GM18907 (cell line): ENCODE measurements around the gene THBS2.
"Not testable (repeated sequence)": the region's sequence is repeated elsewhere in the genome, so short reads cannot be mapped to it uniquely, and the experiment has no call there.

Experiments used
- ATAC-seq: cut with Tn5 transposase; IDR thresholded peaks from one replicate; pipeline ENCODE4 v1.9.1; 2021; ENCODE audit warnings: mild to moderate bottlenecking, moderate library complexity; ENCODE audit not compliant: unreplicated experiment

The THBS2 gene

GRCh38 chr6:169212897-169213813 is 40.5 kb downstream of the THBS2 start:
- peak; percentile 100 for ATAC-seq

GRCh38 chr6:169212436-169212835 is 41.2 kb downstream of the THBS2 start:
- no peak for ATAC-seq

GRCh38 chr6:169211881-169212280 is 41.8 kb downstream of the THBS2 start:
- no peak for ATAC-seq

GRCh38 chr6:169210611-169211010 is 43.0 kb downstream of the THBS2 start:
- no peak for ATAC-seq

- no peak for ATAC-seq
Observed at GRCh38 chr6:169208011-169208410, 45.6 kb downstream of the THBS2 start.

GRCh38 chr6:169207482-169207881 is 46.2 kb downstream of the THBS2 start:
- no peak for ATAC-seq

GRCh38 chr6:169205176-169206160 is 48.2 kb downstream of the THBS2 start:
- ATAC-seq, result no peak

- no peak for ATAC-seq
Observed at GRCh38 chr6:169204167-169204566, 49.5 kb downstream of the THBS2 start.

GRCh38 chr6:169201985-169202384 is 51.7 kb downstream of the THBS2 start:
- no peak for ATAC-seq

- ATAC-seq, result no peak
Observed at GRCh38 chr6:169200893-169201514, 52.6 kb downstream of the THBS2 start.

- ATAC-seq, result no peak
Observed at GRCh38 chr6:169199625-169200335, 53.9 kb downstream of the THBS2 start.

- ATAC-seq, result no peak
Observed at GRCh38 chr6:169198885-169199284, 54.8 kb downstream of the THBS2 start.

GRCh38 chr6:169197929-169198328 is 55.7 kb downstream of the THBS2 start:
- ATAC-seq, result not testable (repeated sequence)

- ATAC-seq, result not testable (repeated sequence)
Observed at GRCh38 chr6:169196279-169196678, 57.4 kb downstream of the THBS2 start.

GRCh38 chr6:169194737-169195136 is 58.9 kb downstream of the THBS2 start:
- ATAC-seq, result no peak

- ATAC-seq, result no peak
Observed at GRCh38 chr6:169190970-169191369, 62.7 kb downstream of the THBS2 start.

GRCh38 chr6:169190144-169190584 is 63.5 kb downstream of the THBS2 start:
- no peak for ATAC-seq

- ATAC-seq, result no peak
Observed at GRCh38 chr6:169189686-169190085, 64.0 kb downstream of the THBS2 start.

GRCh38 chr6:169189182-169189581 is 64.5 kb downstream of the THBS2 start:
- ATAC-seq, result no peak

- no peak for ATAC-seq
Observed at GRCh38 chr6:169188475-169188874, 65.2 kb downstream of the THBS2 start.
